Heart right ventricle (tissue), 16 donors: Measurements from ENCODE around the gene TMEM255B. TPM values are rescaled to one million over a fixed set of nuclear protein-coding genes. Genes with fewer than 3 reads are reported as not detected.
A peak's percentile ranks its signal among the peaks of the same experiment; 100 is the strongest.
"Not testable (repeated sequence)": the region's sequence is repeated elsewhere in the genome, so short reads cannot be mapped to it uniquely, and the experiment has no call there.

Source experiments
- ATAC-seq, 8 donors: fragments of 200-7000 bp; cut with Tn5 transposase; one replicate each; pipeline ENCODE4 v1.9.1; 2020; ENCODE audit warnings: mild to moderate bottlenecking in 8 of 8, moderate library complexity in 8 of 8, moderate number of reproducible peaks in 1 of 8
- DNase-seq, 2 donors: peaks; one replicate each; pipeline ENCODE4 v3.0.0-alpha.2; 2020
- H3K27ac ChIP-seq, 10 donors: fragments of 200-600 bp; sonication (generic) in 2 of 10; one replicate each; pipeline versions ENCODE4 v1.5.0 to v1.8.0; 2020 to 2022; ENCODE audit warnings: mild to moderate bottlenecking in 3 of 10
- H3K27me3 ChIP-seq, 7 donors: fragments of 200-600 bp; one replicate each; pipeline ENCODE4 v1.8.0; 2021 to 2022; ENCODE audit warnings: mild to moderate bottlenecking in 2 of 7
- H3K36me3 ChIP-seq, 9 donors: fragments of 200-600 bp; sonication (generic) in 1 of 9; one replicate each; pipeline versions ENCODE4 v1.5.0 to v1.8.0; 2020 to 2022; ENCODE audit warnings: mild to moderate bottlenecking in 2 of 9
- H3K4me1 ChIP-seq, 9 donors: fragments of 200-600 bp; sonication (generic) in 1 of 9; one replicate each; pipeline versions ENCODE4 v1.5.0 to v1.8.0; 2020 to 2022; ENCODE audit warnings: mild to moderate bottlenecking in 4 of 9
- H3K4me3 ChIP-seq, 10 donors: fragments of 200-600 bp; sonication (generic) in 2 of 10; one replicate each; pipeline versions ENCODE4 v1.5.0 to v1.8.0; 2020 to 2022; ENCODE audit warnings: mild to moderate bottlenecking in 7 of 10, moderate library complexity in 2 of 10
- H3K9me3 ChIP-seq, 11 donors: fragments of 200-600 bp in 10 of 11; sonication (generic) in 2 of 11; one replicate each; pipeline versions ENCODE4 v1.5.0 to v1.8.0; 2013 to 2022; ENCODE audit warnings: mild to moderate bottlenecking in 2 of 11, control low read depth in 1 of 11, moderate library complexity in 1 of 11
- CTCF ChIP-seq, 9 donors: fragments of 200-600 bp; sonication (generic) in 2 of 9; IDR thresholded peaks; one replicate each; pipeline versions ENCODE4 v1.5.0 to v1.8.0; 2021 to 2022; ENCODE audit warnings: antibody characterized with exemption in 9 of 9, mild to moderate bottlenecking in 5 of 9, moderate library complexity in 1 of 9
- WGBS, 2 donors: extraction: QIAGEN DNeasy Blood & Tissue Kit; methylation state at CpG; one replicate each; pipeline ENCODE4 v1.1.7; 2013; ENCODE audit warnings: inconsistent platforms in 1 of 2; 5-methylcytosine and 5-hydroxymethylcytosine counted together
- intact Hi-C, 10 donors: fragments of 100-400 bp; cut with DNase I; formaldehyde crosslinking; loops; one replicate each; pipeline versions ENCODE4 v1.11.1 to v1.14.2; 2022
- polyA plus RNA-seq, 2 donors: library from polyadenylated mRNA; stranded (reverse); fragments of 200-250 nt; gene quantifications; one replicate each; pipeline ENCODE4 v1.2.3, GENCODE V29; 2013
- total RNA-seq, 10 donors: library from RNA; stranded (reverse); fragmentation: NEBNext Ultra II Directional in 3 of 10; extraction: Animal tissue kit (Norgen Biotek cat#: 25700) in 3 of 10; gene quantifications; one replicate each; pipeline versions ENCODE4 v1.2.1 to v1.2.4, GENCODE V29; 2021 to 2023
- donor health status: Arrhythmogenic right ventricular cardiomyopathy.
- donor health status: ischemic (EF 13 %, LVEDD 7.1; RV severe dilation, severe dysfunction).
- donor health status: healthy with polysubstance abuse.
- donor health status: DM: no; HTN: yes; CAD: no.
- donor health status: DM: no; HTN: no; CAD: no.
- donor health status: ischemic (EF 25% LVEDD 6.9; RV normal size, moderate dysfunction).
- donor health status: ischemic (EF 25% LVEDD 5.7; RV mildly dilated, moderate dysfunction).
- donor health status: healthy.
- donor health status: DM: yes; HTN: yes; CAD: no.
- donor health status: Ischemic cardiomyopathy.
- donor health status: ischemic (EF 35%, LVEDD 5.7; RV mildly dilated, moderate dysfunction).
- donor health status: nonischemic (EF 11% LVEDD 7.7; RV severe dilation, severe dysfunction).
- donor health status: DM: yes; HTN: yes; CAD: no.
- donor health status: PGD.
- donor health status: ischemic (EF 29% LVEDD 5.4; RV normal size, mild dysfunction).
- donor health status: nonischemic (EF 23%, LVEDD 6.1; RV moderate dilation, normal function).

The TMEM255B gene
- total and polyA plus RNA-seq, 12 donors: 2.4 to 12.9 (median 6.3) TPM

DNA sequence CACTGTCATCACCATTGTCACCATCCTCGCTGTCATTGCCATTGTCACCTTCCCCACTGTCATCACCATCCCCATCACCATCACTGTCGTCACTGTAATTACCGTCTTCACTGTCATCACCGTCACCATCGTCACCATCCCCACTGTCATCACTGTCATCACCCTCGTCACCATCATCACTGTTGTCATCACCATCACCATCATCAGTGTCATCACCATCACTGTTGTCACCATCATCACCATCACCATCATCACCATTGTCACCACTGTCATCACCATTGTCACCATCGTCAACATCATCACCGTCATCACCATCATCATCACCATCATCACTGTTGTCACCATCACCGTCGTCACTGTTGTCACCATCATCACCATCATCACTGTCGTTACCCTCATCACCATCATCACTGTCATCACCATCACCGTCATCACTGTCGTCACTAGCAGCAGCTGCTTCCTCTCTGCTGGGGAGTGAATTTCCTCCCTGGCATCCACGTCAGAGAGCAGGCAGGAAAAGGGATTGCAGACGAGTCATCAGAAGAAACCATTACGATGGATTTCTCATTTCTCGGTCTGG, 27.3 kb downstream of the TMEM255B start:
- WGBS, 2 donors: 71 to 72% methylated on average over 17 of the region's 17 CpGs
- no peak for DNase-seq

GRCh38 chr13:113787694-113788093, 28.7 kb downstream of the TMEM255B start:
- WGBS, 2 donors: 72 to 82% methylated on average over 12 of the region's 12 CpGs
- DNase-seq (no peak), ATAC-seq (no peak)
- Histone ChIP-seq H3K36me3 (no peaks in the 10 kb centered on the region), H3K4me3 (no peak overlapping the region), H3K27ac (no peak overlapping the region), H3K4me1 (peaks cover 0 to 4% (median 0%) of the 10 kb centered on the region in 9 donors), H3K9me3 (peaks cover 0 to 4% (median 0%) of the 10 kb centered on the region in 11 donors), H3K27me3 (peaks cover 0 to 2% (median 0%) of the 10 kb centered on the region in 7 donors)
- TF ChIP-seq CTCF (IDR thresholded peaks at IDR 0.05): no peak
- intact Hi-C loops: no loop called here

More for the DNA sequence above, 27.3 kb downstream of the TMEM255B start:
- Histone ChIP-seq H3K36me3 (no peaks in the 10 kb centered on the region), H3K9me3 (peaks cover 0 to 4% (median 0%) of the 10 kb centered on the region in 11 donors), H3K27ac (no peak overlapping the region), H3K4me3 (no peak overlapping the region), H3K27me3 (peaks cover 0 to 2% (median 0%) of the 10 kb centered on the region in 7 donors), H3K4me1 (peaks cover 0 to 4% (median 0%) of the 10 kb centered on the region in 9 donors)
- intact Hi-C loops: no loop called here
- no peak for TF ChIP-seq CTCF (IDR thresholded peaks at IDR 0.05)
- ATAC-seq: peak in 2 of 8 donors; percentile 51 to 79

GRCh38 chr13:113788413-113789135, 29.5 kb downstream of the TMEM255B start:
- no peak for DNase-seq
- TF ChIP-seq CTCF (IDR thresholded peaks at IDR 0.05): no peak
- WGBS, 2 donors: 83 to 91% methylated on average over 29 to 31 of the region's 31 CpGs
- Histone ChIP-seq H3K27me3 (peaks cover 0 to 2% (median 0%) of the 10 kb centered on the region in 7 donors), H3K9me3 (peaks cover 0 to 4% (median 0%) of the 10 kb centered on the region in 11 donors), H3K36me3 (peaks cover 0 to 5% (median 0%) of the 10 kb centered on the region in 9 donors), H3K4me1 (peaks cover 0 to 4% (median 0%) of the 10 kb centered on the region in 9 donors), H3K27ac (no peak overlapping the region), H3K4me3 (no peak overlapping the region)
- intact Hi-C loops: no loop called here
- peak in 1 of 8 donors; percentile 28 for ATAC-seq

GRCh38 chr13:113789167-113789566, 30.1 kb downstream of the TMEM255B start:
- Histone ChIP-seq H3K36me3 (peaks cover 0 to 7% (median 0%) of the 10 kb centered on the region in 9 donors), H3K27ac (no peak overlapping the region), H3K27me3 (peaks cover 0 to 2% (median 0%) of the 10 kb centered on the region in 7 donors), H3K4me1 (peaks cover 0 to 4% (median 0%) of the 10 kb centered on the region in 9 donors), H3K9me3 (peaks cover 0 to 4% (median 0%) of the 10 kb centered on the region in 11 donors), H3K4me3 (no peak overlapping the region)
- WGBS, 2 donors: 68 to 72% methylated on average over 6 of the region's 6 CpGs
- no peak for ATAC-seq
- DNase-seq: no peak
- TF ChIP-seq CTCF (IDR thresholded peaks at IDR 0.05): no peak
- intact Hi-C loops: no loop called here

DNA sequence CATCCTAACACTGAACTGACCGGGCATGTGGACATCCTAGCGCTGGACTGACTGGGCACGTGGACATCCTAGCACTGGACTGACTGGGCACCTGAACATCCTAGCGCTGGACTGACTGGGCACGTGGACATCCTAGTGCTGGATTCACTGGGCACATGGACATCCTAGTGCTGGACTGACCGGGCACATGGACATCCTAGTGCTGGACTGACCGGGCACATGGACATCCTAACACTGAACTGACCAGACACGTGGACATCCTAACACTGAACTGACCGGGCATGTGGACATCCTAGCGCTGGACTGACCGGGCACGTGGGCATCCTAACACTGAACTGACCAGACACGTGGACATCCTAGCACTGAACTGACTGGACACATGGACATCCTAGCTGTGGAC, 30.9 kb downstream of the TMEM255B start:
- ATAC-seq, intact Hi-C loops, H3K27me3 ChIP-seq, H3K9me3 ChIP-seq, H3K4me3 ChIP-seq, H3K4me1 ChIP-seq, DNase-seq, H3K27ac ChIP-seq: not testable (repeated sequence)
- 93 to 94% methylated on average over 12 to 13 of the region's 13 CpGs for WGBS, 2 donors
- H3K36me3 ChIP-seq: peaks cover 0 to 14% (median 0%) of the 10 kb centered on the region in 9 donors
